ENCODE measurements around the gene IQSEC1. TPM values are rescaled to one million over a fixed set of nuclear protein-coding genes. Genes with fewer than 3 reads are reported as not detected.

The IQSEC1 gene
- total RNA-seq, 1 donor from 2014 or later, result 70.1 TPM

Other genes with a start within 250 kb of the IQSEC1 start
- 1,520 TPM for gene RPL32, start 231.9 kb downstream of the IQSEC1 start, total RNA-seq